Measurements from ENCODE around the gene TBX15. TPM values are rescaled to one million over a fixed set of nuclear protein-coding genes. Genes with fewer than 3 reads are reported as not detected.

The TBX15 gene
- total RNA-seq, 2 experiments from 2014 or later: not detected

Other genes with a start within 250 kb of the TBX15 start
- gene WARS2, start 152.3 kb upstream of the TBX15 start, total RNA-seq: 10 to 100 TPM in 1 of 2 experiments, 1 to 10 TPM in 1; 8.5 to 10.3 TPM

Measured in activated naive CD8-positive, alpha-beta T cell treated with anti-CD3 and anti-CD28 coated beads, Interleukin-2, amount 10 ng/mL, durations not matched to agents 7 days and 5 days (primary cell).